ENCODE measurements around the gene COX6B1. TPM values are rescaled to one million over a fixed set of nuclear protein-coding genes. Genes with fewer than 3 reads are reported as not detected.

The COX6B1 gene
- total and polyA plus RNA-seq, 8 donors: 119 to 491 (median 155) TPM

- no peaks in the 10 kb centered on the region for H3K27me3 ChIP-seq
- no peak overlapping the region for H3K27ac ChIP-seq
- DNase-seq (no peak), ATAC-seq (no peak), FAIRE-seq (no peak)
- TF ChIP-seq CTCF (IDR thresholded peaks at IDR 0.05): no peak
- no peaks in the 10 kb centered on the region for H3K4me1 ChIP-seq
- WGBS, 2 donors: 85% methylated on average over 6 of the region's 6 CpGs
- intact Hi-C loops (cut with DNase I): no loop called here
- no peaks in the 10 kb centered on the region for H3K36me3 ChIP-seq
- H3K4me3 ChIP-seq: no peak overlapping the region
- H3K9me3 ChIP-seq: no peaks in the 10 kb centered on the region
These were observed 24.7 kb upstream of the COX6B1 start for GRCh38 chr19:35623327-35624010.

DNA sequence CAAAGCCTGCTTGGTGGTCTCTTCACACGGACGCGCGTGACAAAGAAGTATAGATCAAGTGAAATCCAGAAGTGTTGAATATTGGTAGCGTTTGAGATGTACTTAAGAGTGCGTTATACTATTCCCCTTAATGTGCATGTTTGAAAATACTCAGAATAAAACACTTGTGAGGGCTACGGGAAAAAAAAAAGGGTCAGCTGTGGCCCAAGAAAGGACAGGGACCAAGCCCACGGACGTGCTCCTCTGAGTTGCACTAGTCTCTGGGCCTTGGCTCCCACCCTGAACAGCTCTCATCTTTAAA lies 19.9 kb upstream of the COX6B1 start:
- ATAC-seq (no peak), DNase-seq (no peak), FAIRE-seq (no peak)
- H3K9me3 ChIP-seq: no peaks in the 10 kb centered on the region
- TF ChIP-seq CTCF (IDR thresholded peaks at IDR 0.05): no peak
- intact Hi-C loops (cut with DNase I): no loop called here
- H3K36me3 ChIP-seq: peaks cover 0 to 28% (median 9%) of the 10 kb centered on the region in 3 donors
- H3K4me1 ChIP-seq: peaks cover 5 to 13% (median 7%) of the 10 kb centered on the region in 3 donors
- H3K27me3 ChIP-seq: no peaks in the 10 kb centered on the region
- peak overlapping the region; percentile 89 to 98 (median 94) for H3K4me3 ChIP-seq
- WGBS, 2 donors: 5% methylated on average over 9 of the region's 9 CpGs
- H3K27ac ChIP-seq: peak overlapping the region; percentile 68 to 89 (median 80)

DNA sequence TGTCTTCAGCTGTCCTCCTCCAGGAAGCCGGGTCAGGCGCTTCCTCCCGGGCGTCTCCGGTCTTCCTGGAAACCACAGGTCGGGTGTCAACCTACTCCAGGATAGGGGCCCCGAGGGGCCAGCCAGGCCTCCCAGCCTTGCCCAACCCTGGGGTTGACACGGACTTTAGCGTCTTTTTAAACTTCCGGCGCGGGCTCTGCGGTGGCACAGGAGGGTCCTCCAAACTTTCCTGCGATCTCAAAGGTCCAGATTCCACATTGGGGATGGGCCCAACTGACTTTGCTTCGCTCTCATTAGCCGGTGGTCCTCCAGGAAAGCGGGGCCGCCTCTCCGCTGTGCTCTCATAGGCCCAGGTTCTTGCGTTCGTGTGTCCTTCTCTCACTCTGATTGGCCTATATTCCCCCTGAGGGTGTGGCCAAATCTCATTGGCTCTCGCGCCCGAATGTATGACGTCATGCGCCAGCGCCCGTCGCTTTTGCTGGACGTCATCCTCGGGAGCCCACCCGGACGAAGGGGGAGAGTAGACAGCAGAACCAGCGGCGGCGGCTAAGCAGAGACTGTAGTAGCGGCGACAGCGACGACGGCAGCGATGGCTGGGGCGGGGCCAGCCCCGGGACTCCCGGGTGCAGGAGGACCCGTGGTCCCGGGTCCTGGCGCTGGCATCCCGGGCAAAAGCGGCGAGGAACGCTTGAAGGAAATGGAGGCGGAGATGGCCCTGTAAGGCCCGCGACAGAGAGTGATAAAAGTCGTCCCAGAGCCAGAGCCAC lies 19.4 kb upstream of the COX6B1 start, which contains the start of gene RBM42:
Gene RBM42 (plus strand): TSS at position 472 of the 767 bp plus-strand sequence. CDS start 118 bp downstream, at position 590.
- no peak for TF ChIP-seq CTCF (IDR thresholded peaks at IDR 0.05)
- FAIRE-seq: peak; percentile 98
- no peaks in the 10 kb centered on the region for H3K9me3 ChIP-seq
- 0% methylated on average over 56 of the region's 56 CpGs for WGBS, 2 donors
- intact Hi-C loops (cut with DNase I): no loop called here
- no peaks in the 10 kb centered on the region for H3K27me3 ChIP-seq
- peak within 1 kb of the TSS; percentile 89 to 98 (median 94) for H3K4me3 ChIP-seq
- H3K36me3 ChIP-seq: peaks cover 0 to 33% (median 9%) of the 10 kb centered on the region in 3 donors
- DNase-seq: peak; percentile 94 to 97 (median 96)
- peaks cover 5 to 13% (median 7%) of the 10 kb centered on the region in 3 donors for H3K4me1 ChIP-seq
- ATAC-seq: peak; percentile 99 to 100 (median 99)
- peak within 1 kb of the TSS; percentile 68 to 89 (median 80) for H3K27ac ChIP-seq

GRCh38 chr19:35629332-35629633 lies 18.8 kb upstream of the COX6B1 start:
- ATAC-seq: peak in 1 of 4 donors; percentile 1
- no peak for DNase-seq
- Histone ChIP-seq H3K9me3 (no peaks in the 10 kb centered on the region), H3K27me3 (no peaks in the 10 kb centered on the region), H3K36me3 (peaks cover 0 to 39% (median 14%) of the 10 kb centered on the region in 3 donors), H3K4me1 (peaks cover 5 to 13% (median 7%) of the 10 kb centered on the region in 3 donors), H3K4me3 (peak overlapping the region; percentile 89 to 98 (median 94)), H3K27ac (peak overlapping the region; percentile 68 to 89 (median 80))
- no peak for FAIRE-seq
- TF ChIP-seq CTCF (IDR thresholded peaks at IDR 0.05): no peak
- intact Hi-C loops (cut with DNase I): no loop called here
- WGBS, 2 donors: 3% methylated on average over 12 to 15 of the region's 15 CpGs

Data from pancreas (tissue), 10 donors.